ENCODE measurements around the gene CTCFL. TPM values are rescaled to one million over a fixed set of nuclear protein-coding genes. Genes with fewer than 3 reads are reported as not detected.

CTCFL gene
- total and polyA plus RNA-seq, 4 donors, result 0.05 to 0.08 (median 0.08) TPM; not detected in 1

- H3K9me3 ChIP-seq (ENCODE audit: control insufficient read depth in 4 of 4, low read length in 3 of 4), result no peaks in the 10 kb centered on the region
- H3K27ac ChIP-seq (ENCODE audit: low read depth in 1 of 2, low read length in 2 of 2), result no peak overlapping the region
- H3K4me1 ChIP-seq (ENCODE audit: control insufficient read depth in 4 of 4, insufficient read depth in 4 of 4, low read length in 3 of 4), result peaks cover 0 to 6% (median 2%) of the 10 kb centered on the region in 4 donors
- H3K9ac ChIP-seq (ENCODE audit: low read depth in 1 of 2, low read length in 2 of 2), result no peak overlapping the region
- H3K27me3 ChIP-seq (ENCODE audit: control insufficient read depth in 4 of 4, insufficient read depth in 4 of 4, low read length in 3 of 4), result no peaks in the 10 kb centered on the region
- 76% methylated on average over 7 of the region's 7 CpGs for WGBS
- TF ChIP-seq REST (IDR thresholded peaks at IDR 0.05), result no peak
- no peak for TF ChIP-seq YY1 (IDR thresholded peaks at IDR 0.05)
- TF ChIP-seq JUND (IDR thresholded peaks at IDR 0.05), result no peak
- no peak for TF ChIP-seq NR2F2 (IDR thresholded peaks at IDR 0.05)
- no peak for TF ChIP-seq EGR1 (IDR thresholded peaks at IDR 0.05; ENCODE audit: low read depth in 2 of 2)
- no peak for TF ChIP-seq FOXA2 (IDR thresholded peaks at IDR 0.05)
- no peak for TF ChIP-seq RXRA (IDR thresholded peaks at IDR 0.05)
- no peak for TF ChIP-seq HNF4A (conservative IDR thresholded peaks at IDR 0.05)
- no peak for TF ChIP-seq CTCF (IDR thresholded peaks at IDR 0.05; ENCODE audit: low read depth, low read length, missing input control)
- DNase-seq (ENCODE audit: low spot score), result no peak
- no peaks in the 10 kb centered on the region for H3K36me3 ChIP-seq (ENCODE audit: control insufficient read depth in 4 of 4, insufficient read depth in 3 of 4, low read depth in 1 of 4, low read length in 3 of 4)
- no peak overlapping the region for H3K4me3 ChIP-seq (ENCODE audit: low read depth in 1 of 3, low read length in 3 of 3)
These were observed 50.1 kb downstream of the CTCFL start for GRCh38 chr20:57474816-57475215.

DNA sequence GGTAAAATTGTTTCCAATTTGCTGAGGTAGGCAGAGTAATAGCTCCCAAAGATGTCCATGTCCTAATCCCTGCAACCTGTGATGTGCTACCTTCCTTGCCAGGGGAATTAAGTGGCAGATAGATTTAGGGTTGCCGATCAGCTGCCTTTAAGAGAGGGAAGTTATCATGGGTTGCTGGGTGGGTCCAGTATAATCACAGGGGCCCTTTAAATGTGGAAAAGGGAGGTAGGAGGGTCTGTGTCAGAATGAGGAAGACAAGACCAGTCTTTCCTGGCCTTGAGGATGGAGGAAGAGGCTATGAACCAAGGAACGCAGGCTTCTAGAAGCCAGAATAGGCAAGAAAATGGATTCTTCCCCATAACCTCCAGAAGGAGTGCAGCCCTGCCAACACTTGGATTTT is 50.7 kb downstream of the CTCFL start:
- 84% methylated on average over 2 of the region's 2 CpGs for WGBS
- Histone ChIP-seq H3K4me3 (ENCODE audit: low read depth in 1 of 3, low read length in 3 of 3) (no peak overlapping the region), H3K9me3 (ENCODE audit: control insufficient read depth in 4 of 4, low read length in 3 of 4) (no peaks in the 10 kb centered on the region), H3K9ac (ENCODE audit: low read depth in 1 of 2, low read length in 2 of 2) (no peak overlapping the region), H3K4me1 (ENCODE audit: control insufficient read depth in 4 of 4, insufficient read depth in 4 of 4, low read length in 3 of 4) (peaks cover 0 to 6% (median 2%) of the 10 kb centered on the region in 4 donors), H3K27me3 (ENCODE audit: control insufficient read depth in 4 of 4, insufficient read depth in 4 of 4, low read length in 3 of 4) (no peaks in the 10 kb centered on the region), H3K36me3 (ENCODE audit: control insufficient read depth in 4 of 4, insufficient read depth in 3 of 4, low read depth in 1 of 4, low read length in 3 of 4) (no peaks in the 10 kb centered on the region), H3K27ac (ENCODE audit: low read depth in 1 of 2, low read length in 2 of 2) (no peak overlapping the region)
- DNase-seq (ENCODE audit: low spot score), result no peak
- no peak for TF ChIP-seq FOXA2 (IDR thresholded peaks at IDR 0.05)
- no peak for TF ChIP-seq SP1 (IDR thresholded peaks at IDR 0.05)
- no peak for TF ChIP-seq CTCF (IDR thresholded peaks at IDR 0.05; ENCODE audit: low read depth, low read length, missing input control)
- no peak for TF ChIP-seq TAF1 (conservative IDR thresholded peaks at IDR 0.05)
- TF ChIP-seq RAD21 (IDR thresholded peaks at IDR 0.05), result no peak

All from liver (tissue), 9 donors.